Inferior parietal cortex (tissue), 1 donor: ENCODE measurements around the gene NDUFAF8.

Source experiments
- DNase-seq: peaks from one replicate; pipeline ENCODE4 v3.0.0-alpha.2; 2016; ENCODE audit errors: extremely low spot score

NDUFAF8 gene

GRCh38 chr17:81200695-81201580 lies 38.2 kb upstream of the NDUFAF8 start:
- DNase-seq, result peak; percentile 81

- DNase-seq, result no peak
These were observed 36.8 kb upstream of the NDUFAF8 start for GRCh38 chr17:81202318-81202717.

GRCh38 chr17:81203136-81203535 lies 36.0 kb upstream of the NDUFAF8 start:
- DNase-seq, result no peak

GRCh38 chr17:81204578-81204977 lies 34.5 kb upstream of the NDUFAF8 start:
- no peak for DNase-seq

- no peak for DNase-seq
These were observed 33.0 kb upstream of the NDUFAF8 start for GRCh38 chr17:81206166-81206565.

GRCh38 chr17:81206657-81207056 lies 32.5 kb upstream of the NDUFAF8 start:
- no peak for DNase-seq

- DNase-seq, result no peak
These were observed 31.2 kb upstream of the NDUFAF8 start for GRCh38 chr17:81207610-81208581.

GRCh38 chr17:81208651-81209050 lies 30.5 kb upstream of the NDUFAF8 start:
- no peak for DNase-seq

- DNase-seq, result no peak
These were observed 30.0 kb upstream of the NDUFAF8 start for GRCh38 chr17:81209141-81209540.

GRCh38 chr17:81210466-81210865 lies 28.7 kb upstream of the NDUFAF8 start:
- DNase-seq, result no peak

GRCh38 chr17:81210868-81211267 lies 28.2 kb upstream of the NDUFAF8 start:
- DNase-seq, result no peak

- DNase-seq, result no peak
These were observed 26.8 kb upstream of the NDUFAF8 start for GRCh38 chr17:81212365-81212764.

GRCh38 chr17:81213978-81214377 lies 25.1 kb upstream of the NDUFAF8 start:
- DNase-seq, result no peak

- no peak for DNase-seq
These were observed 21.6 kb upstream of the NDUFAF8 start for GRCh38 chr17:81217491-81217890.

GRCh38 chr17:81218459-81218858 lies 20.7 kb upstream of the NDUFAF8 start:
- DNase-seq, result no peak

- no peak for DNase-seq
These were observed 20.1 kb upstream of the NDUFAF8 start for GRCh38 chr17:81218991-81219390.

GRCh38 chr17:81219476-81220180 lies 19.5 kb upstream of the NDUFAF8 start:
- DNase-seq, result no peak

GRCh38 chr17:81221371-81221841 lies 17.7 kb upstream of the NDUFAF8 start:
- DNase-seq, result no peak

- no peak for DNase-seq
These were observed 17.1 kb upstream of the NDUFAF8 start for GRCh38 chr17:81221842-81222619.

GRCh38 chr17:81222620-81222905 lies 16.6 kb upstream of the NDUFAF8 start:
- no peak for DNase-seq
